Measurements from ENCODE around the gene UBE2D2. TPM values are rescaled to one million over a fixed set of nuclear protein-coding genes. Genes with fewer than 3 reads are reported as not detected.
A peak's percentile ranks its signal among the peaks of the same experiment; 100 is the strongest.
"Not testable (repeated sequence)": the region's sequence is repeated elsewhere in the genome, so short reads cannot be mapped to it uniquely, and the experiment has no call there.

Gene UBE2D2
- total and polyA plus RNA-seq, 2 donors (not counting 1 experiment from before 2014, with no cell fraction given) = 64.3 to 168 TPM

DNA sequence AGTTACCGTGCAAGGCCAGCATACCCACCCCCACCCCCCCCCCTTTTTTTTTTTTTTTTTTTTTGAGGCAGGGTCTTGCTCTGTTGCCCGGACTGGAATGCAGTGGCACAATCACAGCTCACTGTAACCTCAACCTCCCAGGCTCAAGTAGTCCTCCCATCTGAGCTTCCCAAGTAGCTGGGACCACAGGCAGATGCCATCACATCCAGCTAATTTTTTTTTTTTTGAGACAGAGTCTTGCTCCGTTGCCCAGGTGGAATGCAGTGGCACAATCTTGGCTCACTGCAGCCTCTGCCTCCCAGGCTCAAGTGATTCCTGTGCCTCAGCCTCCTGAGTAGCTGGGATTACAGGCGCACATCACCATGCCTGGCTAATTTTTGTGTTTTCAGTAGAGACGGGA is 64.3 kb downstream of the UBE2D2 start:
- H2AFZ ChIP-seq (ENCODE audit: insufficient read depth, low read depth, low read length, poor library complexity, severe bottlenecking); intact Hi-C loops (cut with micrococcal nuclease); H3K4me2 ChIP-seq (replicated peaks; ENCODE audit: low read depth, low read length, poor library complexity, severe bottlenecking); H3K79me2 ChIP-seq (ENCODE audit: control insufficient read depth, insufficient read depth, low read length); H3K4me1 ChIP-seq (ENCODE audit: control insufficient read depth in 2 of 2, insufficient read depth in 2 of 2, low read length in 2 of 2); H3K9me3 ChIP-seq (ENCODE audit: control extremely low read depth in 1 of 3, control insufficient read depth in 2 of 3, insufficient read depth in 1 of 3, low read length in 2 of 3); H3K4me3 ChIP-seq (ENCODE audit: control extremely low read depth in 1 of 5, extremely low read depth in 1 of 5, insufficient read depth in 1 of 5, low read depth in 2 of 5, low read length in 4 of 5); H3K9ac ChIP-seq (ENCODE audit: low read length); H3K27ac ChIP-seq (ENCODE audit: low read length in 2 of 2); ATAC-seq (ENCODE audit: low read depth); H3K27me3 Mint-ChIP-seq; DNase-seq; H3K27me3 ChIP-seq (replicated peaks in 1 of 4; ENCODE audit: control extremely low read depth in 1 of 4, control insufficient read depth in 3 of 4, insufficient read depth in 4 of 4, low read length in 3 of 4); H3K9me3 Mint-ChIP-seq (ENCODE audit: insufficient read depth); H3K4me1 Mint-ChIP-seq; H3K4me3 Mint-ChIP-seq: not testable (repeated sequence)
- POLR2A ChIA-PET = interaction anchor here (0.6 kb wide), 1 partner anchor 13 kb away, joined by 3 read pairs; no protein-coding TSS in a partner anchor
- WGBS (ENCODE audit: insufficient coverage) = 98% methylated on average over 4 of the region's 5 CpGs
- H4K20me1 ChIP-seq (ENCODE audit: control insufficient read depth, insufficient read depth, low read length, poor library complexity, severe bottlenecking) = peaks cover 15% of the 10 kb centered on the region
- H3K36me3 ChIP-seq (replicated peaks in 1 of 2; ENCODE audit: control extremely low read depth in 1 of 2, control insufficient read depth in 1 of 2, extremely low read depth in 1 of 2, insufficient read depth in 2 of 2, low read length in 1 of 2) = peaks cover 6 to 71% of the 10 kb centered on the region in 2 experiments
- CTCF ChIA-PET = interaction anchor here (1.1 to 14.0 kb wide), 4 partner anchors 8 to 139 kb away, joined by 3 to 479 read pairs (median 5); no protein-coding TSS in a partner anchor
- H3K27ac Mint-ChIP-seq = peak overlapping the region; percentile 15

DNA sequence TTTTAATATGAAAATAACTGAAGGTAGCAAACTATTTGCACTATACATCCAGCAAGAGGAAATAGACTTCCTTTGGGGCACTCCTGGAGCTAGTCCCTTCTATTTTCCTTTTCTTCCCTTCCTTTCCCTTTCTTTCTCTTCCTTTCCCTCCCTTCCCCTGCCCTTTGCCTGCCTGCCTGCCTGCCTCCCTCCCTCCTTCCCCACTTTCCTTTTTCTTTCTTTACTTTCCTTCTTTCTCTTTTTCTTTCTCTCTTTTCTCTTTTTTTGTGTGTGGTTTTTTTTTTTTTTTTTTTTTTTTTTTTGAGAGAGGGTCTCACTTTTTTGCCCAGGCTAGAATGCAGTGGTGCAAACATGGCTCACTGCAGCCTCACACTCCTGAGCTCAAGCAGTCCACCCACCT is 69.7 kb downstream of the UBE2D2 start:
- no peak for TF ChIP-seq EZH2 (IDR thresholded peaks at IDR 0.05; ENCODE audit: borderline replicate concordance, insufficient read depth, low read depth, low read length, poor library complexity, severe bottlenecking)
- TF ChIP-seq, protein P1, sequence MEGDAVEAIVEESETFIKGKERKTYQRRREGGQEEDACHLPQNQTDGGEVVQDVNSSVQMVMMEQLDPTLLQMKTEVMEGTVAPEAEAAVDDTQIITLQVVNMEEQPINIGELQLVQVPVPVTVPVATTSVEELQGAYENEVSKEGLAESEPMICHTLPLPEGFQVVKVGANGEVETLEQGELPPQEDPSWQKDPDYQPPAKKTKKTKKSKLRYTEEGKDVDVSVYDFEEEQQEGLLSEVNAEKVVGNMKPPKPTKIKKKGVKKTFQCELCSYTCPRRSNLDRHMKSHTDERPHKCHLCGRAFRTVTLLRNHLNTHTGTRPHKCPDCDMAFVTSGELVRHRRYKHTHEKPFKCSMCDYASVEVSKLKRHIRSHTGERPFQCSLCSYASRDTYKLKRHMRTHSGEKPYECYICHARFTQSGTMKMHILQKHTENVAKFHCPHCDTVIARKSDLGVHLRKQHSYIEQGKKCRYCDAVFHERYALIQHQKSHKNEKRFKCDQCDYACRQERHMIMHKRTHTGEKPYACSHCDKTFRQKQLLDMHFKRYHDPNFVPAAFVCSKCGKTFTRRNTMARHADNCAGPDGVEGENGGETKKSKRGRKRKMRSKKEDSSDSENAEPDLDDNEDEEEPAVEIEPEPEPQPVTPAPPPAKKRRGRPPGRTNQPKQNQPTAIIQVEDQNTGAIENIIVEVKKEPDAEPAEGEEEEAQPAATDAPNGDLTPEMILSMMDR (IDR thresholded peaks at IDR 0.05) = no peak
- no peaks in the 10 kb centered on the region for H3K27me3 Mint-ChIP-seq

More for the DNA sequence above, 69.7 kb downstream of the UBE2D2 start:
- intact Hi-C loops (cut with micrococcal nuclease) = loop anchor here (5.0 to 10.0 kb wide), 3 partner anchors 216 to 336 kb away; partner anchors contain the start of gene SPATA24
- no peaks in the 10 kb centered on the region for H3K9me3 ChIP-seq (ENCODE audit: control extremely low read depth in 1 of 3, control insufficient read depth in 2 of 3, insufficient read depth in 1 of 3, low read length in 2 of 3)
- CTCF ChIA-PET = interaction anchor here (0.6 to 14.0 kb wide), 12 partner anchors 19 to 209 kb away, joined by 3 to 502 read pairs (median 54); partner anchors contain the start of gene CXXC5
- DNase-seq = no peak
- H3K9ac ChIP-seq (ENCODE audit: low read length) = no peak overlapping the region
- H3K79me2 ChIP-seq (ENCODE audit: control insufficient read depth, insufficient read depth, low read length) = peaks cover 23% of the 10 kb centered on the region
- H3K27ac ChIP-seq (ENCODE audit: low read length in 2 of 2) = peak overlapping the region in 1 of 2 donors; percentile 21
- no peaks in the 10 kb centered on the region for H3K27me3 ChIP-seq (replicated peaks in 1 of 4; ENCODE audit: control extremely low read depth in 1 of 4, control insufficient read depth in 3 of 4, insufficient read depth in 4 of 4, low read length in 3 of 4)
- Mint-ChIP-seq H3K27ac (no peak overlapping the region), H3K4me3 (no peak overlapping the region), H3K9me3 (ENCODE audit: insufficient read depth) (no peaks in the 10 kb centered on the region), H3K4me1 (peaks cover 36% of the 10 kb centered on the region)
- H4K20me1 ChIP-seq (ENCODE audit: control insufficient read depth, insufficient read depth, low read length, poor library complexity, severe bottlenecking) = peaks cover 25% of the 10 kb centered on the region
- ATAC-seq (ENCODE audit: low read depth) = no peak
- POLR2A ChIA-PET = no interaction called here
- no peak overlapping the region for H3K4me2 ChIP-seq (replicated peaks; ENCODE audit: low read depth, low read length, poor library complexity, severe bottlenecking)
- peaks cover 6 to 46% of the 10 kb centered on the region in 2 experiments for H3K36me3 ChIP-seq (replicated peaks in 1 of 2; ENCODE audit: control extremely low read depth in 1 of 2, control insufficient read depth in 1 of 2, extremely low read depth in 1 of 2, insufficient read depth in 2 of 2, low read length in 1 of 2)
- H3K4me3 ChIP-seq (ENCODE audit: control extremely low read depth in 1 of 5, extremely low read depth in 1 of 5, insufficient read depth in 1 of 5, low read depth in 2 of 5, low read length in 4 of 5) = no peak overlapping the region
- H3K4me1 ChIP-seq (ENCODE audit: control insufficient read depth in 2 of 2, insufficient read depth in 2 of 2, low read length in 2 of 2) = peaks cover 30 to 36% of the 10 kb centered on the region in 2 donors
- H2AFZ ChIP-seq (ENCODE audit: insufficient read depth, low read depth, low read length, poor library complexity, severe bottlenecking) = no peak overlapping the region

All from B cell (primary cell).